Endothelial cell of hepatic sinusoid (primary cell): Measurements from ENCODE around the gene ASIC2.

Experiments used
- in situ Hi-C: cut with HindIII; loops from 2 replicates; pipeline ENCODE4 v1.10.0; 2017; ENCODE audit warnings: low sequenced_read_pairs

ASIC2 gene

GRCh38 chr17:33288954-33289353, 4.1 kb downstream of the ASIC2 start:
- in situ Hi-C loops = no loop called here

GRCh38 chr17:33287096-33287725, 5.9 kb downstream of the ASIC2 start:
- in situ Hi-C loops = no loop called here

GRCh38 chr17:33285413-33285812, 7.7 kb downstream of the ASIC2 start:
- in situ Hi-C loops = no loop called here

- in situ Hi-C loops = no loop called here
Measured at GRCh38 chr17:33284022-33284421, 9.1 kb downstream of the ASIC2 start.

- in situ Hi-C loops = no loop called here
Measured at GRCh38 chr17:33280162-33280943, 12.7 kb downstream of the ASIC2 start.

- in situ Hi-C loops = no loop called here
Measured at GRCh38 chr17:33277436-33278100, 15.5 kb downstream of the ASIC2 start.

- in situ Hi-C loops = no loop called here
Measured at GRCh38 chr17:33273743-33274410, 19.2 kb downstream of the ASIC2 start.

- in situ Hi-C loops = no loop called here
Measured at GRCh38 chr17:33273271-33273670, 19.8 kb downstream of the ASIC2 start.

- in situ Hi-C loops = no loop called here
Measured at GRCh38 chr17:33272438-33272837, 20.7 kb downstream of the ASIC2 start.

GRCh38 chr17:33269337-33270060, 23.6 kb downstream of the ASIC2 start:
- in situ Hi-C loops = no loop called here

- in situ Hi-C loops = no loop called here
Measured at GRCh38 chr17:33267851-33268548, 25.1 kb downstream of the ASIC2 start.

- in situ Hi-C loops = no loop called here
Measured at GRCh38 chr17:33267271-33267790, 25.8 kb downstream of the ASIC2 start.

GRCh38 chr17:33266611-33267010, 26.5 kb downstream of the ASIC2 start:
- in situ Hi-C loops = no loop called here

- in situ Hi-C loops = no loop called here
Measured at GRCh38 chr17:33266116-33266515, 27.0 kb downstream of the ASIC2 start.

GRCh38 chr17:33263396-33263795, 29.7 kb downstream of the ASIC2 start:
- in situ Hi-C loops = no loop called here

- in situ Hi-C loops = no loop called here
Measured at GRCh38 chr17:33262266-33263123, 30.6 kb downstream of the ASIC2 start.

GRCh38 chr17:33261820-33262219, 31.3 kb downstream of the ASIC2 start:
- in situ Hi-C loops = no loop called here

- in situ Hi-C loops = no loop called here
Measured at GRCh38 chr17:33260638-33261037, 32.5 kb downstream of the ASIC2 start.

- in situ Hi-C loops = no loop called here
Measured at GRCh38 chr17:33258296-33258695, 34.8 kb downstream of the ASIC2 start.
